Measurements from ENCODE around the gene TMEM117. TPM values are rescaled to one million over a fixed set of nuclear protein-coding genes. Genes with fewer than 3 reads are reported as not detected.

Gene TMEM117
- polyA plus RNA-seq, 1 donor (not counting 4 experiments of a cell fraction or from before 2014, with no cell fraction given): 8.5 TPM

DNA sequence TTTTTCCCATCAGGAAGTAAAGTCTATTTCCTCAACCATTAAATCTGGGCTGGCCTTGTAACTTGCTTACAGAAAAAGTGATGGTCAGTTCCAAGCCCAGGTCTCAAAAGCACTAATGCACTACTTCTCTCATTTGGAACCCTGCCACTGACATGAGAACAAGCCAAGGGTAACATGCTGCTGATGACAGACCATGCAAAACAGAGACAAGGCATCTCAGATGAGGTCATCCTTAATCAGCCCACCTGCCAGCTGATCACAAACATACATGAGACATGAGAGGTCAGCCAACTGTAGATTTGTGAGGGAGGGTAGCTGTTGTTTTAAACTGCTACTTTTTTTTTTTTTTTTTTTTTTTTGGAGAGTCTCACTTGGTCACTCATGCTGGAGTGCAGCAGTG lies 45.9 kb upstream of the TMEM117 start:
- H3K27ac ChIP-seq (ENCODE audit: control insufficient read depth, insufficient read depth, low read length): no peak overlapping the region
- no peaks in the 10 kb centered on the region for H3K4me1 ChIP-seq (ENCODE audit: control insufficient read depth, extremely low read depth, insufficient read depth, low read length)
- peaks cover 1 to 5% of the 10 kb centered on the region in 2 experiments for H3K36me3 ChIP-seq (ENCODE audit: control insufficient read depth in 2 of 2, extremely low read depth in 1 of 2, insufficient read depth in 2 of 2, low read length in 2 of 2)
- H3K9ac ChIP-seq (ENCODE audit: control insufficient read depth, extremely low read depth, insufficient read depth, low read length): no peak overlapping the region
- no peak for TF ChIP-seq EZH2 (IDR thresholded peaks at IDR 0.05; ENCODE audit: low read length)
- TF ChIP-seq, protein P1, sequence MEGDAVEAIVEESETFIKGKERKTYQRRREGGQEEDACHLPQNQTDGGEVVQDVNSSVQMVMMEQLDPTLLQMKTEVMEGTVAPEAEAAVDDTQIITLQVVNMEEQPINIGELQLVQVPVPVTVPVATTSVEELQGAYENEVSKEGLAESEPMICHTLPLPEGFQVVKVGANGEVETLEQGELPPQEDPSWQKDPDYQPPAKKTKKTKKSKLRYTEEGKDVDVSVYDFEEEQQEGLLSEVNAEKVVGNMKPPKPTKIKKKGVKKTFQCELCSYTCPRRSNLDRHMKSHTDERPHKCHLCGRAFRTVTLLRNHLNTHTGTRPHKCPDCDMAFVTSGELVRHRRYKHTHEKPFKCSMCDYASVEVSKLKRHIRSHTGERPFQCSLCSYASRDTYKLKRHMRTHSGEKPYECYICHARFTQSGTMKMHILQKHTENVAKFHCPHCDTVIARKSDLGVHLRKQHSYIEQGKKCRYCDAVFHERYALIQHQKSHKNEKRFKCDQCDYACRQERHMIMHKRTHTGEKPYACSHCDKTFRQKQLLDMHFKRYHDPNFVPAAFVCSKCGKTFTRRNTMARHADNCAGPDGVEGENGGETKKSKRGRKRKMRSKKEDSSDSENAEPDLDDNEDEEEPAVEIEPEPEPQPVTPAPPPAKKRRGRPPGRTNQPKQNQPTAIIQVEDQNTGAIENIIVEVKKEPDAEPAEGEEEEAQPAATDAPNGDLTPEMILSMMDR (optimal IDR thresholded peaks at IDR 0.05 in 1 of 3, IDR thresholded peaks at IDR 0.05 in 1 of 3, conservative IDR thresholded peaks at IDR 0.05 in 1 of 3; ENCODE audit: extremely low read depth in 1 of 3, insufficient read depth in 2 of 3, low read length in 3 of 3): no peak
- no peak overlapping the region for H3K4me2 ChIP-seq (ENCODE audit: control insufficient read depth, extremely low read depth, insufficient read depth, low read depth, low read length)
- no peak for FAIRE-seq
- no peaks in the 10 kb centered on the region for H3K9me1 ChIP-seq (ENCODE audit: control insufficient read depth, extremely low read depth, insufficient read depth, low read length)
- dilution Hi-C loops (cut with MboI; ENCODE audit: extremely low pct_ligation_motif_present, low sequenced_read_pairs): no loop called here
- H3K79me2 ChIP-seq (ENCODE audit: control insufficient read depth, insufficient read depth, low read length): no peaks in the 10 kb centered on the region
- no peak overlapping the region for H2AFZ ChIP-seq (ENCODE audit: control insufficient read depth, low read length)
- H3K9me3 ChIP-seq (ENCODE audit: control insufficient read depth, low read depth, low read length): no peaks in the 10 kb centered on the region
- H3K27me3 ChIP-seq (ENCODE audit: control insufficient read depth, extremely low read depth, insufficient read depth, low read length): no peaks in the 10 kb centered on the region
- no peaks in the 10 kb centered on the region for H4K20me1 ChIP-seq (ENCODE audit: control insufficient read depth, extremely low read depth, insufficient read depth, low read length)
- no peak for DNase-seq (ENCODE audit: low read depth, low spot score)
- no peak overlapping the region for H3K4me3 ChIP-seq (ENCODE audit: control insufficient read depth in 2 of 3, extremely low read depth in 1 of 3, insufficient read depth in 2 of 3, low read depth in 1 of 3, low read length in 3 of 3)

DNA sequence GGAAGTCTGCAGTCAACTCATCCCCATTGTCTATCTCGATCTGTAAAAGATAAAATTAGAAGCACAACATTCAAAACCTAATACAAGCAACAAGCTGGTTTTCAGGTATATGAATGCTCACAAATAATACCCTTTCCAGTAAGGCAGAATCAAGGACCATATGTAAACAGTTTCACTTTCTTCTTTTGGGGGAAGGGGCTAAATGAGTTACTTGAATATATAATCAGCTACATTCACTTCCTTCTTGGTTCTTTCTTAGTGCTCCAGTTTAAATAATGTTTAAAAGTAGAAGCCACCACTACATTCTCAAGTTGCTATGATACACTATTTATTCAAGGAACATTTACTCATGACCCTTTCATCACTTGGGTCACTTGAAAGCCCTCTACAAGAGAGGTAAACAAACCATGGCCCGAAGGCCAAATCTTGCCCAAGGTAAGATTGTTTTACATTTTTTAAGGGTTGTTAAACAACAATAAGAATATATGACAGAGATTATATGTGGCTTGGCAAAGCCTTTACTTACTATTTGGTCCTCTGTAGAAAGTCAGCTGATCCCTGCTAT lies 40.1 kb upstream of the TMEM117 start:
- H3K9me3 ChIP-seq (ENCODE audit: control insufficient read depth, low read depth, low read length): no peaks in the 10 kb centered on the region
- no peak for DNase-seq (ENCODE audit: low read depth, low spot score)
- no peaks in the 10 kb centered on the region for H3K79me2 ChIP-seq (ENCODE audit: control insufficient read depth, insufficient read depth, low read length)
- no peak overlapping the region for H2AFZ ChIP-seq (ENCODE audit: control insufficient read depth, low read length)
- dilution Hi-C loops (cut with MboI; ENCODE audit: extremely low pct_ligation_motif_present, low sequenced_read_pairs): no loop called here
- H3K4me2 ChIP-seq (ENCODE audit: control insufficient read depth, extremely low read depth, insufficient read depth, low read depth, low read length): no peak overlapping the region
- no peaks in the 10 kb centered on the region for H3K27me3 ChIP-seq (ENCODE audit: control insufficient read depth, extremely low read depth, insufficient read depth, low read length)
- no peak for FAIRE-seq
- H3K4me3 ChIP-seq (ENCODE audit: control insufficient read depth in 2 of 3, extremely low read depth in 1 of 3, insufficient read depth in 2 of 3, low read depth in 1 of 3, low read length in 3 of 3): no peak overlapping the region
- TF ChIP-seq EZH2 (IDR thresholded peaks at IDR 0.05; ENCODE audit: low read length): no peak
- TF ChIP-seq, protein P1 (optimal IDR thresholded peaks at IDR 0.05 in 1 of 3, IDR thresholded peaks at IDR 0.05 in 1 of 3, conservative IDR thresholded peaks at IDR 0.05 in 1 of 3; ENCODE audit: extremely low read depth in 1 of 3, insufficient read depth in 2 of 3, low read length in 3 of 3): no peak
- no peaks in the 10 kb centered on the region for H3K9me1 ChIP-seq (ENCODE audit: control insufficient read depth, extremely low read depth, insufficient read depth, low read length)
- no peaks in the 10 kb centered on the region for H3K4me1 ChIP-seq (ENCODE audit: control insufficient read depth, extremely low read depth, insufficient read depth, low read length)
- H3K9ac ChIP-seq (ENCODE audit: control insufficient read depth, extremely low read depth, insufficient read depth, low read length): no peak overlapping the region
- H3K36me3 ChIP-seq (ENCODE audit: control insufficient read depth in 2 of 2, extremely low read depth in 1 of 2, insufficient read depth in 2 of 2, low read length in 2 of 2): peaks cover 3 to 11% of the 10 kb centered on the region in 2 experiments
- H3K27ac ChIP-seq (ENCODE audit: control insufficient read depth, insufficient read depth, low read length): no peak overlapping the region
- peaks cover 2% of the 10 kb centered on the region for H4K20me1 ChIP-seq (ENCODE audit: control insufficient read depth, extremely low read depth, insufficient read depth, low read length)

All from keratinocyte (primary cell).